Right lobe of liver (tissue), 4 donors: Measurements from ENCODE around the gene ARVCF.

Source experiments
- POLR2A ChIP-seq: fragments of 450-650 bp; IDR thresholded peaks from one replicate; pipeline ENCODE4 v1.6.1; 2017; ENCODE audit warnings: antibody characterized with exemption, mild to moderate bottlenecking
- TF ChIP-seq, protein P1 (sequence below), 4 donors: fragments of 200-600 bp in 3 of 4; fragments of 450-650 bp in 1 of 4; IDR thresholded peaks; one replicate each; pipeline versions ENCODE4 v1.5.1 to v1.8.0; 2016 to 2022; ENCODE audit warnings: antibody characterized with exemption in 4 of 4, mild to moderate bottlenecking in 2 of 4
- donor health status: DM: no; HTN: no; CAD: no.
- donor health status: DM: no; HTN: no; CAD: no.
- donor health status: DM: no; HTN: yes; CAD: no.

- TF ChIP-seq, protein P1, sequence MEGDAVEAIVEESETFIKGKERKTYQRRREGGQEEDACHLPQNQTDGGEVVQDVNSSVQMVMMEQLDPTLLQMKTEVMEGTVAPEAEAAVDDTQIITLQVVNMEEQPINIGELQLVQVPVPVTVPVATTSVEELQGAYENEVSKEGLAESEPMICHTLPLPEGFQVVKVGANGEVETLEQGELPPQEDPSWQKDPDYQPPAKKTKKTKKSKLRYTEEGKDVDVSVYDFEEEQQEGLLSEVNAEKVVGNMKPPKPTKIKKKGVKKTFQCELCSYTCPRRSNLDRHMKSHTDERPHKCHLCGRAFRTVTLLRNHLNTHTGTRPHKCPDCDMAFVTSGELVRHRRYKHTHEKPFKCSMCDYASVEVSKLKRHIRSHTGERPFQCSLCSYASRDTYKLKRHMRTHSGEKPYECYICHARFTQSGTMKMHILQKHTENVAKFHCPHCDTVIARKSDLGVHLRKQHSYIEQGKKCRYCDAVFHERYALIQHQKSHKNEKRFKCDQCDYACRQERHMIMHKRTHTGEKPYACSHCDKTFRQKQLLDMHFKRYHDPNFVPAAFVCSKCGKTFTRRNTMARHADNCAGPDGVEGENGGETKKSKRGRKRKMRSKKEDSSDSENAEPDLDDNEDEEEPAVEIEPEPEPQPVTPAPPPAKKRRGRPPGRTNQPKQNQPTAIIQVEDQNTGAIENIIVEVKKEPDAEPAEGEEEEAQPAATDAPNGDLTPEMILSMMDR (IDR thresholded peaks at IDR 0.05): no peak
- no peak for TF ChIP-seq POLR2A
These were observed 61.1 kb downstream of the ARVCF start for GRCh38 chr22:19955241-19956128.
